ENCODE data around the gene PSIP1.

DNA sequence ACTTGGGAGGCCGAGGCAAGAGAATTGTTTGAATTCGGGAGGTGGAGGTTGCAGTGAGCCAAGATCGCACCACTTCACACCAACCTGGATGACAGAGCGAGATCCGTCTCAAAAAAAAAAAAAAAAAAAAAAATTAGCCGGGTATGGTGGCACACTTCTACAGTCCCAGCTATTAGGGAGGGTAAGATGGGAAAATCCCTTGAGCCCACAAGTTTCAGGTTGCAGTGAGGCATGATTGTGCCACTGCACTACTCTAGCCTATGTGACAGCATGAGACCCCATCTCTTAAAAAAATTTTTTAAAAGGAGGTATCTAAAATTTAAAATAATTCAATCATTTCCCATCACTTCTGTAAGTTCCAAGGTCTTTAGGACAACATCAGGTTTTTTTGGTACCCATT, 26.0 kb downstream of the PSIP1 start:
- TF ChIP-seq, protein P1, sequence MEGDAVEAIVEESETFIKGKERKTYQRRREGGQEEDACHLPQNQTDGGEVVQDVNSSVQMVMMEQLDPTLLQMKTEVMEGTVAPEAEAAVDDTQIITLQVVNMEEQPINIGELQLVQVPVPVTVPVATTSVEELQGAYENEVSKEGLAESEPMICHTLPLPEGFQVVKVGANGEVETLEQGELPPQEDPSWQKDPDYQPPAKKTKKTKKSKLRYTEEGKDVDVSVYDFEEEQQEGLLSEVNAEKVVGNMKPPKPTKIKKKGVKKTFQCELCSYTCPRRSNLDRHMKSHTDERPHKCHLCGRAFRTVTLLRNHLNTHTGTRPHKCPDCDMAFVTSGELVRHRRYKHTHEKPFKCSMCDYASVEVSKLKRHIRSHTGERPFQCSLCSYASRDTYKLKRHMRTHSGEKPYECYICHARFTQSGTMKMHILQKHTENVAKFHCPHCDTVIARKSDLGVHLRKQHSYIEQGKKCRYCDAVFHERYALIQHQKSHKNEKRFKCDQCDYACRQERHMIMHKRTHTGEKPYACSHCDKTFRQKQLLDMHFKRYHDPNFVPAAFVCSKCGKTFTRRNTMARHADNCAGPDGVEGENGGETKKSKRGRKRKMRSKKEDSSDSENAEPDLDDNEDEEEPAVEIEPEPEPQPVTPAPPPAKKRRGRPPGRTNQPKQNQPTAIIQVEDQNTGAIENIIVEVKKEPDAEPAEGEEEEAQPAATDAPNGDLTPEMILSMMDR (conservative IDR thresholded peaks at IDR 0.05; ENCODE audit: low read depth, low read length) = no peak
- TF ChIP-seq EZH2 (IDR thresholded peaks at IDR 0.05; ENCODE audit: borderline replicate concordance, low read depth, low read length, poor library complexity, severe bottlenecking) = no peak
